GM13976 (cell line): ENCODE results near the gene GNG4.

ENCODE experiments used
- DNase-seq: peaks from one replicate; pipeline ENCODE4 v3.0.0; 2012; ENCODE audit warnings: low spot score
- CTCF ChIP-seq: IDR thresholded peaks from 2 replicates; pipeline ENCODE4 v1.5.1; 2012; ENCODE audit warnings: borderline replicate concordance, mild to moderate bottlenecking; ENCODE audit not compliant: insufficient read depth; ENCODE audit errors: extremely low read depth, missing control alignments, control extremely low read depth
- in situ Hi-C: fragments of 300-500 bp; cut with MboI; formaldehyde crosslinking; loops from one replicate; pipeline ENCODE4 v1.12.0; 2022; ENCODE audit warnings: low sequenced_read_pairs, mixed read lengths, inconsistent platforms; ENCODE audit not compliant: unreplicated experiment

Gene GNG4

GRCh38 chr1:235571482-235571881, 78.1 kb downstream of the GNG4 start:
- no peak for DNase-seq
- in situ Hi-C loops, result no loop called here
- TF ChIP-seq CTCF, result no peak

GRCh38 chr1:235567812-235568503, 81.6 kb downstream of the GNG4 start:
- in situ Hi-C loops, result no loop called here
- no peak for DNase-seq
- TF ChIP-seq CTCF, result no peak

- in situ Hi-C loops, result no loop called here
- TF ChIP-seq CTCF, result no peak
- no peak for DNase-seq
Measured at GRCh38 chr1:235566084-235566483, 83.5 kb downstream of the GNG4 start.

- in situ Hi-C loops, result no loop called here
- TF ChIP-seq CTCF, result no peak
- DNase-seq, result no peak
Measured at GRCh38 chr1:235563513-235564061, 86.0 kb downstream of the GNG4 start.

GRCh38 chr1:235562589-235562988, 87.0 kb downstream of the GNG4 start:
- in situ Hi-C loops, result no loop called here
- DNase-seq, result no peak
- no peak for TF ChIP-seq CTCF

- in situ Hi-C loops, result no loop called here
- TF ChIP-seq CTCF, result no peak
- DNase-seq, result no peak
Measured at GRCh38 chr1:235558621-235559169, 90.9 kb downstream of the GNG4 start.

GRCh38 chr1:235557495-235557894, 92.1 kb downstream of the GNG4 start:
- no peak for TF ChIP-seq CTCF
- DNase-seq, result no peak
- in situ Hi-C loops, result no loop called here
